HCT116 (cell line): ENCODE results near the gene DOCK4. TPM values are rescaled to one million over a fixed set of nuclear protein-coding genes. Genes with fewer than 3 reads are reported as not detected.

ENCODE experiments used
- ATAC-seq: fragments of 200-7000 bp; cut with Tn5 transposase; 2 replicates; pipeline ENCODE4 v1.9.1; 2020; ENCODE audit warnings: mild to moderate bottlenecking, moderate library complexity
- BruUV-seq: library from RNA; stranded (reverse); fragments of 400-500 nt; replicated peaks from 2 replicates; lab custom pipeline; 2021; lab: Mats Ljungman, UMichigan
- CTCF ChIA-PET: fragments of 300-600 bp; sonication (Branson Sonifier 250); formaldehyde crosslinking; loops from one replicate; lab custom pipeline; 2021; ENCODE audit warnings: antibody characterized with exemption; lab: Charles Lee
- POLR2A ChIA-PET: fragments of 300-600, 350-600 bp; sonication (Branson Sonifier 250); formaldehyde crosslinking; loops from one replicate; lab custom pipeline; 2021; ENCODE audit warnings: antibody characterized with exemption; lab: Charles Lee
- RAD21 ChIA-PET, 2 experiments: fragments of 300-600 bp; sonication (Branson Sonifier 250); formaldehyde crosslinking; loops; one replicate each; lab custom pipeline; 2023; ENCODE audit warnings: low total read pairs in 2 of 2; ENCODE audit not compliant: uncharacterized antibody in 2 of 2, unreplicated experiment in 2 of 2, low non-redundant PET in 1 of 2; lab: Charles Lee
- DNase-seq: peaks from one replicate; pipeline ENCODE4 v3.0.0-alpha.2; 2010; ENCODE audit warnings: low read depth, low spot score
- H2AFZ ChIP-seq: fragments of 200-600 bp; shearing (Covaris generic), sonication (generic); 2 replicates; pipeline ENCODE4 v1.6.1; 2017; ENCODE audit warnings: low read depth, mixed run types, mixed read lengths, antibody characterized with exemption, low read length; ENCODE audit not compliant: poor library complexity, severe bottlenecking
- H3K27ac ChIP-seq: 2 replicates; pipeline ENCODE4 v1.5.1; 2012; ENCODE audit warnings: low read depth, low read length
- H3K27me3 ChIP-seq: fragments of 200-600 bp; sonication (generic); 2 replicates; pipeline ENCODE4 v1.6.1; 2016; ENCODE audit warnings: mixed run types, low read length, mixed read lengths; ENCODE audit not compliant: insufficient read depth
- H3K36me3 ChIP-seq, 2 experiments: fragments of 200-500 bp in 1 of 2; fragments of 200-600 bp in 1 of 2; sonication (Bioruptor generic) in 1 of 2; sonication (generic) in 1 of 2; 2 replicates each; pipeline versions ENCODE4 v1.5.1 to v1.6.1; 2014 to 2016; ENCODE audit warnings: low read length in 2 of 2, inconsistent platforms in 1 of 2, mixed read lengths in 1 of 2, mixed run types in 1 of 2; ENCODE audit not compliant: insufficient read depth in 2 of 2, control insufficient read depth in 1 of 2
- H3K4me1 ChIP-seq, 2 experiments: fragments of 200-600 bp in 1 of 2; sonication (generic) in 1 of 2; 2 replicates each; pipeline versions ENCODE4 v1.5.1 to v1.6.1; 2012 to 2017; ENCODE audit warnings: low read length in 2 of 2, inconsistent platforms in 1 of 2, mild to moderate bottlenecking in 1 of 2, mixed read lengths in 1 of 2, mixed run types in 1 of 2, moderate library complexity in 1 of 2; ENCODE audit not compliant: insufficient read depth in 2 of 2, control insufficient read depth in 1 of 2
- H3K4me2 ChIP-seq: fragments of 200-600 bp; sonication (generic); 2 replicates; pipeline ENCODE4 v1.6.1; 2017; ENCODE audit warnings: mixed run types, low read length, mixed read lengths
- H3K4me3 ChIP-seq, 2 experiments: fragments of 200-600 bp in 1 of 2; sonication (generic) in 1 of 2; replicated peaks in 1 of 2; 2 replicates each; pipeline ENCODE4 v1.5.1; 2011 to 2016; ENCODE audit warnings: low read length in 2 of 2, control low read depth in 1 of 2, low read depth in 1 of 2, mild to moderate bottlenecking in 1 of 2, mixed read lengths in 1 of 2, mixed run types in 1 of 2
- H3K79me2 ChIP-seq: fragments of 200-600 bp; sonication (generic); 2 replicates; pipeline ENCODE4 v1.6.1; 2017; ENCODE audit warnings: mild to moderate bottlenecking, mixed run types, low read length, moderate library complexity, mixed read lengths; ENCODE audit not compliant: insufficient read depth
- H3K9ac ChIP-seq: fragments of 200-600 bp; sonication (generic); 2 replicates; pipeline ENCODE4 v1.6.1; 2016; ENCODE audit warnings: low read length, mixed read lengths
- H3K9me2 ChIP-seq: fragments of 200-600 bp; sonication (generic), shearing (Covaris generic); 2 replicates; pipeline ENCODE4 v1.6.1; 2017; ENCODE audit warnings: mixed run types, mild to moderate bottlenecking, moderate library complexity; ENCODE audit not compliant: insufficient read depth
- H3K9me3 ChIP-seq, 2 experiments: fragments of 200-500 bp in 1 of 2; fragments of 200-600 bp in 1 of 2; sonication (Bioruptor generic) in 1 of 2; sonication (generic) in 1 of 2; 2 replicates each; pipeline ENCODE4 v1.6.1; 2014 to 2017; ENCODE audit warnings: low read length in 2 of 2, mixed read lengths in 2 of 2, inconsistent platforms in 1 of 2, low read depth in 1 of 2, mild to moderate bottlenecking in 1 of 2, mixed run types in 1 of 2, moderate library complexity in 1 of 2; ENCODE audit not compliant: control insufficient read depth in 1 of 2, insufficient read depth in 1 of 2
- H4K20me1 ChIP-seq: fragments of 200-600 bp; sonication (generic), shearing (Covaris generic); 2 replicates; pipeline ENCODE4 v1.6.1; 2017; ENCODE audit warnings: mixed run types, mild to moderate bottlenecking, moderate library complexity; ENCODE audit not compliant: insufficient read depth
- ATF3 ChIP-seq: IDR thresholded peaks from 2 replicates; pipeline ENCODE4 v1.6.1; 2012
- ELF1 ChIP-seq: IDR thresholded peaks from 2 replicates; pipeline ENCODE4 v1.6.1; 2012; ENCODE audit warnings: low read depth, borderline replicate concordance
- JUND ChIP-seq: IDR thresholded peaks from 2 replicates; pipeline ENCODE4 v1.6.1; 2012
- POLR2A ChIP-seq: IDR thresholded peaks from 2 replicates; pipeline ENCODE4 v1.7.0; 2011; ENCODE audit warnings: borderline replicate concordance; ENCODE audit not compliant: insufficient read depth, insufficient read length; ENCODE audit errors: extremely low read depth
- POLR2AphosphoS5 ChIP-seq: IDR thresholded peaks from 2 replicates; pipeline ENCODE4 v1.6.1; 2011; ENCODE audit warnings: mild to moderate bottlenecking, low read depth, low read length, moderate library complexity
- SP1 ChIP-seq: IDR thresholded peaks from 2 replicates; pipeline ENCODE4 v1.6.1; 2012; ENCODE audit warnings: low read depth
- ZFX ChIP-seq: fragments of 450-650 bp; IDR thresholded peaks from 2 replicates; pipeline ENCODE4 v1.6.1; 2017
- intact Hi-C: fragments of 100-400 bp; cut with micrococcal nuclease; formaldehyde crosslinking; loops from 2 replicates; pipeline ENCODE4 v1.10.0; 2022
- total RNA-seq: library from RNA; stranded (reverse); gene quantifications from one replicate; pipeline ENCODE4 v1.2.1, GENCODE V29; 2021; ENCODE audit not compliant: unreplicated experiment

The DOCK4 gene
- total RNA-seq, 1 experiment from 2014 or later, result 2.2 TPM

GRCh38 chr7:112080978-112081377 lies 125.2 kb downstream of the DOCK4 start:
- no TSS peak for BruUV-seq
- intact Hi-C loops, result loop anchor here (5.0 kb wide), 1 partner anchor 331 kb away; no protein-coding TSS in a partner anchor
- Histone ChIP-seq H3K36me3 (no peaks in the 10 kb centered on the region), H3K4me1 (peaks cover 0 to 6% of the 10 kb centered on the region in 2 experiments; a peak in 2 of 4 replicates), H3K4me2 (no peak overlapping the region), H3K27ac (no peak overlapping the region), H3K79me2 (no peaks in the 10 kb centered on the region), H2AFZ (no peak overlapping the region), H3K27me3 (no peaks in the 10 kb centered on the region), H3K9ac (no peak overlapping the region), H3K9me3 (no peaks in the 10 kb centered on the region), H3K9me2 (no peaks in the 10 kb centered on the region), H3K4me3 (no peak overlapping the region), H4K20me1 (no peaks in the 10 kb centered on the region)
- DNase-seq, result no peak
- ATAC-seq, result no peak
- ChIA-PET POLR2A (no interaction called here), CTCF (no interaction called here), RAD21 (no interaction called here)
- no peak for TF ChIP-seq ATF3
- no peak for TF ChIP-seq ELF1
- TF ChIP-seq JUND, result no peak
- TF ChIP-seq SP1, result no peak
- no peak for TF ChIP-seq ZFX

GRCh38 chr7:112080441-112080840 lies 125.8 kb downstream of the DOCK4 start:
- no peak for TF ChIP-seq POLR2AphosphoS5
- no peak for TF ChIP-seq JUND
- no peak for TF ChIP-seq ELF1
- TF ChIP-seq POLR2A, result no peak
- TF ChIP-seq, all 23 proteins: peak for 0
- ATAC-seq (no peak), DNase-seq (no peak)
- H3K27ac ChIP-seq, result no peak overlapping the region
- RAD21 ChIA-PET, result no interaction called here
- H2AFZ ChIP-seq, result no peak overlapping the region
- no peaks in the 10 kb centered on the region for H3K9me2 ChIP-seq
- no peak overlapping the region for H3K4me2 ChIP-seq
- no peaks in the 10 kb centered on the region for H3K36me3 ChIP-seq
- BruUV-seq, result no TSS peak
- no peaks in the 10 kb centered on the region for H3K9me3 ChIP-seq
- H3K4me3 ChIP-seq, result no peak overlapping the region
- H3K4me1 ChIP-seq, result peaks cover 0 to 6% of the 10 kb centered on the region in 2 experiments; a peak in 2 of 4 replicates
- no peaks in the 10 kb centered on the region for H4K20me1 ChIP-seq
- CTCF ChIA-PET, result no interaction called here
- POLR2A ChIA-PET, result no interaction called here
- H3K9ac ChIP-seq, result no peak overlapping the region
- intact Hi-C loops, result loop anchor here (5.0 kb wide), 1 partner anchor 332 kb away; no protein-coding TSS in a partner anchor
- no peaks in the 10 kb centered on the region for H3K79me2 ChIP-seq
- H3K27me3 ChIP-seq, result no peaks in the 10 kb centered on the region
